Type B pancreatic cell (in vitro differentiated cells): ENCODE data around the gene SORCS1. TPM values are rescaled to one million over a fixed set of nuclear protein-coding genes. Genes with fewer than 3 reads are reported as not detected.

ENCODE experiments used
- DNase-seq: peaks from one replicate; pipeline ENCODE4 v3.0.0; 2021; ENCODE audit warnings: mixed read lengths; ENCODE audit not compliant: unreplicated experiment; ENCODE audit errors: extremely low spot score
- H3K27ac Mint-ChIP-seq: 2 replicates; pipeline ENCODE4 v1.8.0; 2021; ENCODE audit warnings: mild to moderate bottlenecking, mixed read lengths
- H3K27me3 Mint-ChIP-seq: 2 replicates; pipeline ENCODE4 v1.8.0; 2021; ENCODE audit warnings: mixed read lengths
- H3K36me3 Mint-ChIP-seq: 2 replicates; pipeline ENCODE4 v1.8.0; 2021; ENCODE audit warnings: mixed read lengths
- H3K4me1 Mint-ChIP-seq: one replicate; pipeline ENCODE4 v1.8.0; 2021; ENCODE audit warnings: mixed read lengths; ENCODE audit not compliant: unreplicated experiment
- H3K4me3 Mint-ChIP-seq: 2 replicates; pipeline ENCODE4 v1.8.0; 2021; ENCODE audit warnings: mild to moderate bottlenecking, mixed read lengths
- H3K9me3 Mint-ChIP-seq: 2 replicates; pipeline ENCODE4 v1.8.0; 2021; ENCODE audit warnings: mixed read lengths
- CTCF ChIP-seq: fragments of 200-600 bp; sonication (generic); conservative IDR thresholded peaks from 2 replicates; pipeline ENCODE4 v1.5.0; 2021; ENCODE audit warnings: antibody characterized with exemption, mild to moderate bottlenecking
- total RNA-seq: library from RNA; stranded (reverse); gene quantifications from 2 replicates; pipeline ENCODE4 v1.2.1, GENCODE V29; 2021; ENCODE audit warnings: low replicate concordance

The SORCS1 gene
- total RNA-seq, 1 donor from 2014 or later, result 5.4 TPM

DNA sequence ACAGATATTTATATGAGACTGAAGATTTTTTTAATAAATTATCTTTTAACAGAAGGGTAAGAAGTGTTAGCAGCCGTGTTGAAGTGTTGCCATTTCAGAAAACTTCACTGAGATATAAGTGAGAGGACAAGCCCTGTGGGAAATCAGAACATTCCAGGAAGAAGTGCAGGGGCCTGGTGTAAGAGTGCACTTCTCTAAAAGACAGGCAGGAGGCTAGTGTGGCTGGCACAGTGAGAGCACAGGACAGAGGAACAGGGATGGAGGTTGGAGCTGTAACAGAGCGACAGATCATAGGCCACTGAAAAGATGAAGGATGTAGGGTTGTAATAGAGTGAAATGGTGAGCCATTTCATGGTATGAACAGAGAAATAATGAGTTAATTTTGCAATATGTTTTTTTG, 608.9 kb downstream of the SORCS1 start:
- H3K27me3 Mint-ChIP-seq, result no peaks in the 10 kb centered on the region
- peak; percentile 37 for TF ChIP-seq CTCF
- peaks cover 4% of the 10 kb centered on the region for H3K4me1 Mint-ChIP-seq
- no peak for DNase-seq
- no peaks in the 10 kb centered on the region for H3K36me3 Mint-ChIP-seq
- no peaks in the 10 kb centered on the region for H3K9me3 Mint-ChIP-seq
- H3K4me3 Mint-ChIP-seq, result no peak overlapping the region
- H3K27ac Mint-ChIP-seq, result no peak overlapping the region

GRCh38 chr10:106551501-106552062, 612.9 kb downstream of the SORCS1 start:
- Mint-ChIP-seq H3K27me3 (no peaks in the 10 kb centered on the region), H3K9me3 (no peaks in the 10 kb centered on the region), H3K4me1 (peaks cover 4% of the 10 kb centered on the region), H3K27ac (no peak overlapping the region), H3K36me3 (no peaks in the 10 kb centered on the region), H3K4me3 (no peak overlapping the region)
- no peak for DNase-seq
- no peak for TF ChIP-seq CTCF

- Mint-ChIP-seq H3K36me3 (no peaks in the 10 kb centered on the region), H3K4me3 (no peak overlapping the region), H3K27ac (no peak overlapping the region), H3K27me3 (no peaks in the 10 kb centered on the region), H3K4me1 (no peaks in the 10 kb centered on the region), H3K9me3 (no peaks in the 10 kb centered on the region)
- no peak for TF ChIP-seq CTCF
- DNase-seq, result no peak
Observed at GRCh38 chr10:106548832-106549231, 615.7 kb downstream of the SORCS1 start.

DNA sequence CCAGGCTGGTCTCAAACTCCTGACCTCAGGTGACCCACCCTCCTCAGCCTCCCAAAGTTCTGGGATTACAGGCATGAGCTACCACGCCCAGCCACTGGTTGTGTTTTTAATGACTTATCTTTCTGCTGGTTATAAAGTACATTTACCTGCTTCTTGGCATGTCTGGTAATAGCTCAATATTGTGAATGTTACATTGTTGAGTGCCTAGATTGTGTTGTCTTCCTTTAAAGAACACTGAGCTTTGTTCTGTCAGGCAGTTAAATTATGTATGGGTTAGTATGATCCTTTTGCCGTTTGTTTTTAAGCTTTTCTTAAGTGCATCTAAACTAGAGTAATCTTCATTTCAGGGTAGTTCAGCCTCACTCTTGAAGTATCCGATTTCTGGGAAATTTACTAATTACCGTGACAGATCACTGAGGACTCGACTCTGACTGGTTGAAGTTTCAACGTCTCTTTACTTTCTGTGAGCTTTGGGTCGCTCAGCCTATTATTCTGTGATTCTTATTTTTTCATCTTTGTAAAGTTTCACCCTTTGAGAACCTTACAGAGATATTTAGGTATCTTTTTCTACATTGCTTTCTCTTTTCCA, 617.4 kb downstream of the SORCS1 start:
- Mint-ChIP-seq H3K4me1 (no peaks in the 10 kb centered on the region), H3K36me3 (no peaks in the 10 kb centered on the region), H3K27ac (no peak overlapping the region), H3K9me3 (no peaks in the 10 kb centered on the region), H3K27me3 (no peaks in the 10 kb centered on the region), H3K4me3 (no peak overlapping the region)
- no peak for TF ChIP-seq CTCF
- no peak for DNase-seq

DNA sequence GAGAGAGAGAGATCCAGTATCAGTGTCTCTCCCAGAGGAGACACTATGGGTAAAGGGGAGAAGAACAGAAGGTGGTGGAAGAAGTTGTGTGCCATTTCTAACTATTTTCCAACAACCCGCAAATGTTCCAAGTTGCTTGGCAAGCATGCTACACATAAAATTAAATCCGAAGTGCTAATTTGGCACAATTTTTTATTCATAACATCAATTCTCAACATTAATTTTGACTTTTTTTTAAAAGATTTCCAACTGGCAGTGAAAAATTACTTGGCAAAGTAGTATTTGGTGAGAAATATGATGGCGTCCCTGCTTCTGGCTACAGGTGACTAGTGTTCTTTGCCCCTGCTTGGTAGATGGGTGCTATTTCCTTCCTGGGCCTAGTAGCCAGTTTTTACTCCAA, 622.0 kb downstream of the SORCS1 start:
- Mint-ChIP-seq H3K27me3 (no peaks in the 10 kb centered on the region), H3K36me3 (no peaks in the 10 kb centered on the region)
- DNase-seq, result no peak

More for the DNA sequence above, 622.0 kb downstream of the SORCS1 start:
- no peak overlapping the region for H3K4me3 Mint-ChIP-seq
- no peaks in the 10 kb centered on the region for H3K9me3 Mint-ChIP-seq
- H3K4me1 Mint-ChIP-seq, result no peaks in the 10 kb centered on the region
- no peak overlapping the region for H3K27ac Mint-ChIP-seq
- TF ChIP-seq CTCF, result no peak
